Measurements from ENCODE around the gene GPR142. TPM values are rescaled to one million over a fixed set of nuclear protein-coding genes. Genes with fewer than 3 reads are reported as not detected.

Gene GPR142
- total and polyA plus RNA-seq, 2 of the 8 experiments (the other 6 are each of a cell fraction or from before 2014, with no cell fraction given) = 0.05 TPM; not detected in 1

DNA sequence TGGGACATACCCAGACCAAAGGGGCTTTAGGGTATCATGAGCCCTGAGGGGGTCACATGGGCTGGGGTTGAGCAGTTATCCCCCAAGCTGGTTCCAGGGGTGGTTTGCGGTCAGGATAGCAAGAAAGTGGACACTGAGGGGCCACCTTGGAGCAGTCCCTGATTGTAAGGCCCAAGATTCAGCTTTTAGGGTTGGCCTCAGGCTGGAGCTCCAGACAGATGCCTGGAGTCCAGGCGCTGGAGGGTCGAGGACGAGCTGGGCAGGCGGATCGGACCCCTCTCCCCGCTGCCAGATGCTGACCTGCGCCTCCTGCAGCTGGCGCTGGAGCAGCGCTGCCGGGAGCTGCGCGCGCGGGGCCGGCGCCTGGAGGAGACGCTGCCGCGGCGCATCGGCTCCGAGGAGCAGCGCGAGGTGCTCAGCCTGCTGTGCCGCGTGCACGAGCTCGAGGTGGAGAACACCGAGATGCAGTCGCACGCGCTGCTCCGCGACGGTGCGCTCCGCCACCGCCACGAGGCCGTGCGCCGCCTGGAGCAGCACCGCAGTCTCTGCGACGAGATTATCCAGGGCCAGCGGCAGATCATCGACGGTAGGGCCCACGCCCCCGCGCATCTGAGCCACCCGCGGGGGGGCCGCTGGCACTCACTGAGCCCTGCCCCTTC, 15.6 kb upstream of the GPR142 start (continued):
- TF ChIP-seq, protein P1, sequence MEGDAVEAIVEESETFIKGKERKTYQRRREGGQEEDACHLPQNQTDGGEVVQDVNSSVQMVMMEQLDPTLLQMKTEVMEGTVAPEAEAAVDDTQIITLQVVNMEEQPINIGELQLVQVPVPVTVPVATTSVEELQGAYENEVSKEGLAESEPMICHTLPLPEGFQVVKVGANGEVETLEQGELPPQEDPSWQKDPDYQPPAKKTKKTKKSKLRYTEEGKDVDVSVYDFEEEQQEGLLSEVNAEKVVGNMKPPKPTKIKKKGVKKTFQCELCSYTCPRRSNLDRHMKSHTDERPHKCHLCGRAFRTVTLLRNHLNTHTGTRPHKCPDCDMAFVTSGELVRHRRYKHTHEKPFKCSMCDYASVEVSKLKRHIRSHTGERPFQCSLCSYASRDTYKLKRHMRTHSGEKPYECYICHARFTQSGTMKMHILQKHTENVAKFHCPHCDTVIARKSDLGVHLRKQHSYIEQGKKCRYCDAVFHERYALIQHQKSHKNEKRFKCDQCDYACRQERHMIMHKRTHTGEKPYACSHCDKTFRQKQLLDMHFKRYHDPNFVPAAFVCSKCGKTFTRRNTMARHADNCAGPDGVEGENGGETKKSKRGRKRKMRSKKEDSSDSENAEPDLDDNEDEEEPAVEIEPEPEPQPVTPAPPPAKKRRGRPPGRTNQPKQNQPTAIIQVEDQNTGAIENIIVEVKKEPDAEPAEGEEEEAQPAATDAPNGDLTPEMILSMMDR (IDR thresholded peaks at IDR 0.05; ENCODE audit: control extremely low read depth in 1 of 3, insufficient read depth in 1 of 3, low read depth in 1 of 3, low read length in 3 of 3) = peak; percentile 70 to 94 (median 75)
- TF ChIP-seq SUZ12 (IDR thresholded peaks at IDR 0.05; ENCODE audit: low read length) (peak; percentile 50; the same call in 1 of the 2 replicates), HDAC2 (IDR thresholded peaks at IDR 0.05; ENCODE audit: borderline replicate concordance in 1 of 2, low read depth in 2 of 2, low read length in 2 of 2) (0 out of 4 replicates have a peak, but pooled peaks of 1 of the 2 experiments have one; percentile 75), KDM4A (IDR thresholded peaks at IDR 0.05; ENCODE audit: low read depth, low read length, severe bottlenecking) (peak; percentile 70), CTBP2 (IDR thresholded peaks at IDR 0.05; ENCODE audit: borderline replicate concordance, insufficient read depth, insufficient read length, low read length) (peak; percentile 30), EP300 (IDR thresholded peaks at IDR 0.05; ENCODE audit: borderline replicate concordance in 1 of 2, low read depth in 2 of 2, low read length in 2 of 2) (0 out of 3 replicates have a peak, but pooled peaks of 1 of the 2 experiments have one; percentile 7), EGR1 (IDR thresholded peaks at IDR 0.05; ENCODE audit: borderline replicate concordance, low read depth, low read length) (0 out of 2 replicates have a peak, but pooled peaks have one; percentile 7), ASH2L (IDR thresholded peaks at IDR 0.05; ENCODE audit: low read length) (peak; percentile 60), GABPA (IDR thresholded peaks at IDR 0.05; ENCODE audit: borderline replicate concordance, insufficient read depth, low read length) (peak; percentile 83), EZH2 (IDR thresholded peaks at IDR 0.05; ENCODE audit: low read depth, low read length, severe bottlenecking) (peak; percentile 31), RBBP5 (IDR thresholded peaks at IDR 0.05; ENCODE audit: borderline replicate concordance, low read depth, low read length) (peak; percentile 65; the same call in 1 of the 2 replicates), CREB1 (IDR thresholded peaks at IDR 0.05) (peak; percentile 36; the same call in 1 of the 2 replicates), RAD21 (IDR thresholded peaks at IDR 0.05 in 1 of 2, conservative IDR thresholded peaks at IDR 0.05 in 1 of 2; ENCODE audit: low read depth in 2 of 2, low read length in 2 of 2) (peak; percentile 32 to 52), PHF8 (conservative IDR thresholded peaks at IDR 0.05; ENCODE audit: low read depth, low read length) (no peak), GTF2F1 (IDR thresholded peaks at IDR 0.05; ENCODE audit: borderline replicate concordance, low read depth, low read length) (peak; percentile 36; the same call in 1 of the 2 replicates), TAF7 (optimal IDR thresholded peaks at IDR 0.05; ENCODE audit: borderline replicate concordance, low read depth, low read length) (peak; percentile 64), KDM1A (IDR thresholded peaks at IDR 0.05; ENCODE audit: borderline replicate concordance, low read length) (no peak)
- TF ChIP-seq, protein P2, sequence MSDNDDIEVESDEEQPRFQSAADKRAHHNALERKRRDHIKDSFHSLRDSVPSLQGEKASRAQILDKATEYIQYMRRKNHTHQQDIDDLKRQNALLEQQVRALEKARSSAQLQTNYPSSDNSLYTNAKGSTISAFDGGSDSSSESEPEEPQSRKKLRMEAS (IDR thresholded peaks at IDR 0.05) = peak; percentile 100

Data from H1 (cell line).